Activated CD4-positive, alpha-beta T cell treated with anti-CD3 and anti-CD28 coated beads, Interleukin-2, amount 10 ng/mL, durations not matched to agents 7 days and 5 days (primary cell): ENCODE results near the gene C17orf50. TPM values are rescaled to one million over a fixed set of nuclear protein-coding genes. Genes with fewer than 3 reads are reported as not detected.
A peak's percentile ranks its signal among the peaks of the same experiment; 100 is the strongest.

ENCODE experiments used
- CTCF ChIA-PET: fragments of 350-600 bp; sonication (Branson Sonifier 250); formaldehyde crosslinking; loops from one replicate; lab custom pipeline; 2021; ENCODE audit warnings: antibody characterized with exemption; lab: Charles Lee
- POLR2A ChIA-PET: fragments of 350-600 bp; sonication (Branson Sonifier 250); formaldehyde crosslinking; loops from one replicate; lab custom pipeline; 2021; ENCODE audit warnings: antibody characterized with exemption; lab: Charles Lee
- DNase-seq: peaks from one replicate; pipeline ENCODE4 v3.0.0-alpha.2; 2020
- H3K27ac Mint-ChIP-seq: one replicate; pipeline ENCODE4 v1.8.0; 2021; ENCODE audit warnings: mild to moderate bottlenecking, moderate library complexity, mixed read lengths
- H3K27me3 Mint-ChIP-seq: one replicate; pipeline ENCODE4 v1.8.0; 2021; ENCODE audit warnings: mixed read lengths
- H3K36me3 Mint-ChIP-seq: one replicate; pipeline ENCODE4 v1.8.0; 2021; ENCODE audit warnings: low read depth, mixed read lengths
- H3K4me1 Mint-ChIP-seq: one replicate; pipeline ENCODE4 v1.8.0; 2021; ENCODE audit warnings: mixed read lengths
- H3K4me3 Mint-ChIP-seq: one replicate; pipeline ENCODE4 v1.8.0; 2021; ENCODE audit warnings: mild to moderate bottlenecking, moderate library complexity, mixed read lengths
- H3K9me3 Mint-ChIP-seq: one replicate; pipeline ENCODE4 v1.8.0; 2021; ENCODE audit warnings: mixed read lengths
- total RNA-seq, 2 experiments: library from RNA; stranded (reverse); gene quantifications; one replicate each; pipeline ENCODE4 v1.2.3, GENCODE V29; 2021

Gene C17orf50
- total RNA-seq, 2 experiments from 2014 or later: not detected

DNA sequence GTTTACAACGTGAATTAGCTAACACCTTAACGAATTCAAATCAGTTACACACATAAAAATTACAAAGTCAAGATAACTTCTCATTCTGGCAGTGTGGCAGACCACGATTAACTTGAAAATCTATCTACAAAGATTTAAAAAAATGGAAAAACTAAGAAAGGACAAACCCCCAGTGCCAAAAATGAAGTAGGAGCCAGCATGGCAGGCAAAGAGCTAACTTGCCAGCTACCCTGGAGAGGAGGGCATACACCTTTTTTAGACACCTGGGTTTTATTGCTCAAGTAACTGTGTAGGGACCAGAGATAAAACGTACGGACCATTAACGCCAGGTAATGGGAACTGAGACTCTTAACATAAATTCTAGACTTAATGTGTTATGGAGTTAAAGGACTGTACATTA lies 51.1 kb downstream of the C17orf50 start:
- Mint-ChIP-seq H3K27ac (no peak overlapping the region), H3K36me3 (peaks cover 21% of the 10 kb centered on the region), H3K4me1 (peaks cover 66% of the 10 kb centered on the region), H3K9me3 (no peaks in the 10 kb centered on the region), H3K4me3 (peak overlapping the region; percentile 7), H3K27me3 (no peaks in the 10 kb centered on the region)
- DNase-seq: no peak
- ChIA-PET POLR2A (no interaction called here), CTCF (interaction anchor here (2.0 kb wide), 1 partner anchor 48 kb away, joined by 8 read pairs; no protein-coding TSS in a partner anchor)

DNA sequence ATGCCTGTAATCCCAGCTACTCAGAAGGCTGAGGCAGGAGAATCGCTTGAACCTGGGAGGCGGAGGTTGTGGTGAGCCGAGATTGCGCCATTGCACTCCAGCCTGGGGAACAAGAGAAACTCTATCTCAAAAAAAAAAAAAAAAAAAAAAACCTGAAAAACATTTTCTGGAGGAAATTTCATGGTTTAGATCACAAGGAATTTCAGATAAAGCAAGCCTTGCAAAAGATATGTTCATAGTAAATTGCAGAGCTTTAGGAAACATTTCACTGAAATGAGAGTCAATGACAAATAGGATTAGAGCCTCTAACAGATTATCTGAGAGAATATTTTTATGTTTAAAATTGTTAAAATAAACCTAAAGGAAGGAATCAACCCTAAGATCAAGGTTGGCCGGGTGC lies 51.8 kb downstream of the C17orf50 start:
- Mint-ChIP-seq H3K4me1 (peaks cover 64% of the 10 kb centered on the region), H3K4me3 (no peak overlapping the region), H3K27ac (no peak overlapping the region), H3K9me3 (no peaks in the 10 kb centered on the region), H3K36me3 (peaks cover 21% of the 10 kb centered on the region), H3K27me3 (no peaks in the 10 kb centered on the region)
- CTCF ChIA-PET: interaction anchor here (0.6 kb wide), 1 partner anchor 13 kb away, joined by 5 read pairs; no protein-coding TSS in a partner anchor
- POLR2A ChIA-PET: no interaction called here
- no peak for DNase-seq

Other genes with a start within 250 kb of the C17orf50 start
- 100 to 1,000 TPM in 1 of 2 experiments, 10 to 100 TPM in 1; 97.9 to 102 TPM for gene SLFN12L, start 223.2 kb upstream of the C17orf50 start, total RNA-seq
- gene SLFN14, start 200.1 kb upstream of the C17orf50 start, total RNA-seq: not detected
- 1 to 10 TPM; 4.0 to 5.5 TPM for gene PEX12, start 182.3 kb upstream of the C17orf50 start, total RNA-seq
- 100 to 1,000 TPM; 180 to 185 TPM for gene AP2B1, start 173.6 kb upstream of the C17orf50 start, total RNA-seq
- under 1 TPM; 0.15 to 0.37 TPM for gene RASL10B, start 29.2 kb upstream of the C17orf50 start, total RNA-seq
- gene GAS2L2, start 7.6 kb upstream of the C17orf50 start, total RNA-seq: not detected
- not detected for gene MMP28, start 34.8 kb downstream of the C17orf50 start, total RNA-seq
- gene TAF15, start 48.6 kb downstream of the C17orf50 start, total RNA-seq: 100 to 1,000 TPM; 274 to 311 TPM
- under 1 TPM; 0.17 to 0.27 TPM for gene HEATR9, start 108.0 kb downstream of the C17orf50 start, total RNA-seq
- 10 to 100 TPM; 68.7 to 81.3 TPM for gene CCL5, start 119.5 kb downstream of the C17orf50 start, total RNA-seq
- 1 to 10 TPM; 7.0 to 7.9 TPM for gene RDM1, start 169.9 kb downstream of the C17orf50 start, total RNA-seq
- gene LYZL6, start 182.8 kb downstream of the C17orf50 start, total RNA-seq: not detected
- gene CCL16, start 220.6 kb downstream of the C17orf50 start, total RNA-seq: not detected
- not detected for gene CCL14, start 225.8 kb downstream of the C17orf50 start, total RNA-seq
- not detected for gene CCL15, start 240.7 kb downstream of the C17orf50 start, total RNA-seq